ENCODE results near the gene TMEM82. TPM values are rescaled to one million over a fixed set of nuclear protein-coding genes. Genes with fewer than 3 reads are reported as not detected.

TMEM82 gene
- total and polyA plus RNA-seq, 2 of the 13 experiments (the other 11 are each of a cell fraction or from before 2014, with no cell fraction given): 0.24 to 0.97 TPM

- Histone ChIP-seq H3K4me2 (ENCODE audit: low read depth, low read length) (no peak overlapping the region), H3K4me3 (replicated peaks in 1 of 3; ENCODE audit: insufficient read depth in 1 of 3, low read depth in 2 of 3, low read length in 3 of 3) (no peak overlapping the region), H3K79me2 (ENCODE audit: insufficient read depth, low read length) (no peaks in the 10 kb centered on the region), H3K4me1 (ENCODE audit: insufficient read depth, low read length) (no peaks in the 10 kb centered on the region), H3K27ac (ENCODE audit: extremely low read length, insufficient read depth, low read length) (no peak overlapping the region), H3K9ac (ENCODE audit: insufficient read depth, low read depth, low read length) (no peak overlapping the region), H3K27me3 (ENCODE audit: control insufficient read depth in 1 of 2, insufficient read depth in 2 of 2, low read length in 2 of 2) (no peaks in the 10 kb centered on the region), H3K9me3 (ENCODE audit: low read length) (no peaks in the 10 kb centered on the region), H2AFZ (ENCODE audit: low read length) (no peak overlapping the region), H4K20me1 (ENCODE audit: insufficient read depth, low read length) (no peaks in the 10 kb centered on the region), H3K36me3 (replicated peaks in 1 of 2; ENCODE audit: control insufficient read depth in 1 of 2, insufficient read depth in 2 of 2, low read length in 2 of 2) (peaks cover 19 to 58% of the 10 kb centered on the region in 2 experiments; a peak in 4 of 5 replicates)
- in situ Hi-C loops (cut with HindIII; ENCODE audit: extremely low pct_ligation_motif_present, low pct_unique_long_range_greater_than_20kb) (no loop called here), intact Hi-C loops (cut with micrococcal nuclease; ENCODE audit: unreplicated experiment) (no loop called here)
- BruUV-seq (replicated peaks): no TSS peak
- ATAC-seq (no peak), DNase-seq (ENCODE audit: low spot score) (no peak), FAIRE-seq (no peak)
- TF ChIP-seq, protein P1, sequence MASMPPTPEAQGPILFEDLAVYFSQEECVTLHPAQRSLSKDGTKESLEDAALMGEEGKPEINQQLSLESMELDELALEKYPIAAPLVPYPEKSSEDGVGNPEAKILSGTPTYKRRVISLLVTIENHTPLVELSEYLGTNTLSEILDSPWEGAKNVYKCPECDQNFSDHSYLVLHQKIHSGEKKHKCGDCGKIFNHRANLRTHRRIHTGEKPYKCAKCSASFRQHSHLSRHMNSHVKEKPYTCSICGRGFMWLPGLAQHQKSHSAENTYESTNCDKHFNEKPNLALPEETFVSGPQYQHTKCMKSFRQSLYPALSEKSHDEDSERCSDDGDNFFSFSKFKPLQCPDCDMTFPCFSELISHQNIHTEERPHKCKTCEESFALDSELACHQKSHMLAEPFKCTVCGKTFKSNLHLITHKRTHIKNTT (CRISPR knock-in tag; IDR thresholded peaks at IDR 0.05): no peak
- TF ChIP-seq REL (CRISPR knock-in tag; conservative IDR thresholded peaks at IDR 0.05): no peak
- no peak for TF ChIP-seq HNRNPH1 (optimal IDR thresholded peaks at IDR 0.05; ENCODE audit: low read depth, low read length)
- TF ChIP-seq TEAD2 (CRISPR knock-in tag; IDR thresholded peaks at IDR 0.05): no peak
- no peak for TF ChIP-seq SRSF9 (IDR thresholded peaks at IDR 0.05; ENCODE audit: borderline replicate concordance, insufficient read depth, low read depth, low read length, poor library complexity, severe bottlenecking)
- no peak for TF ChIP-seq GABPB1 (CRISPR knock-in tag; IDR thresholded peaks at IDR 0.05)
- TF ChIP-seq MXD4 (CRISPR knock-in tag; IDR thresholded peaks at IDR 0.05): no peak
- no peak for TF ChIP-seq ZMYM2 (CRISPR knock-in tag; IDR thresholded peaks at IDR 0.05)
- TF ChIP-seq ZNF709 (CRISPR knock-in tag; IDR thresholded peaks at IDR 0.05): no peak
- no peak for TF ChIP-seq HOXD1 (CRISPR knock-in tag; IDR thresholded peaks at IDR 0.05)
- no peak for TF ChIP-seq RXRB (CRISPR knock-in tag; IDR thresholded peaks at IDR 0.05; ENCODE audit: borderline replicate concordance)
- no peak for TF ChIP-seq ZIK1 (CRISPR knock-in tag; IDR thresholded peaks at IDR 0.05; ENCODE audit: borderline replicate concordance, low read depth)
- no peak for TF ChIP-seq ZNF768 (CRISPR knock-in tag; IDR thresholded peaks at IDR 0.05)
- TF ChIP-seq ZNF232 (CRISPR knock-in tag; IDR thresholded peaks at IDR 0.05; ENCODE audit: borderline replicate concordance): no peak
- TF ChIP-seq, protein P2, sequence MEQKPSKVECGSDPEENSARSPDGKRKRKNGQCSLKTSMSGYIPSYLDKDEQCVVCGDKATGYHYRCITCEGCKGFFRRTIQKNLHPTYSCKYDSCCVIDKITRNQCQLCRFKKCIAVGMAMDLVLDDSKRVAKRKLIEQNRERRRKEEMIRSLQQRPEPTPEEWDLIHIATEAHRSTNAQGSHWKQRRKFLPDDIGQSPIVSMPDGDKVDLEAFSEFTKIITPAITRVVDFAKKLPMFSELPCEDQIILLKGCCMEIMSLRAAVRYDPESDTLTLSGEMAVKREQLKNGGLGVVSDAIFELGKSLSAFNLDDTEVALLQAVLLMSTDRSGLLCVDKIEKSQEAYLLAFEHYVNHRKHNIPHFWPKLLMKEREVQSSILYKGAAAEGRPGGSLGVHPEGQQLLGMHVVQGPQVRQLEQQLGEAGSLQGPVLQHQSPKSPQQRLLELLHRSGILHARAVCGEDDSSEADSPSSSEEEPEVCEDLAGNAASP (CRISPR knock-in tag; IDR thresholded peaks at IDR 0.05; ENCODE audit: borderline replicate concordance): no peak
- TF ChIP-seq HCFC1 (IDR thresholded peaks at IDR 0.05; ENCODE audit: low read depth, low read length): no peak
- no peak for TF ChIP-seq KDM5A (IDR thresholded peaks at IDR 0.05; ENCODE audit: borderline replicate concordance, low read length)
- WGBS (ENCODE audit: low lambda C conversion rate): 98% methylated on average over 18 of the region's 20 CpGs
- ChIA-PET CTCF (ENCODE audit: low intra/inter-chr PET ratio, low total read pairs) (no interaction called here), POLR2A (no interaction called here)
Observed at GRCh38 chr1:15723631-15724246, 18.6 kb upstream of the TMEM82 start.
